Spleen (tissue), 7 donors: ENCODE measurements around the gene KCNH3.

Experiments used
- CTCF ChIP-seq, 11 experiments: fragments of 200-600 bp in 7 of 11; fragments of 450-650 bp in 4 of 11; sonication (generic) in 4 of 11; IDR thresholded peaks in 8 of 11; conservative IDR thresholded peaks in 3 of 11; 1 replicate in 7 of 11; 2 replicates in 4 of 11; pipeline versions ENCODE4 v1.4.0 to v1.8.0; 2016 to 2021; ENCODE audit warnings: antibody characterized with exemption in 11 of 11, inconsistent platforms in 4 of 11, mild to moderate bottlenecking in 1 of 11
- POLR2A ChIP-seq, 3 donors: fragments of 450-650 bp; IDR thresholded peaks; one replicate each; pipeline ENCODE4 v1.5.1; 2017; ENCODE audit warnings: antibody characterized with exemption in 3 of 3, mild to moderate bottlenecking in 1 of 3
- POLR2AphosphoS5 ChIP-seq, 3 donors: sonication (generic); formaldehyde crosslinking; IDR thresholded peaks; one replicate each; pipeline ENCODE4 v1.5.1; 2017; ENCODE audit warnings: antibody characterized with exemption in 3 of 3
- donor health status: DM: no; HTN: no; CAD: no; lungs with moderate emphysema.
- donor health status: DM: no; HTN: no; CAD: no.
- donor health status: DM: no; HTN: no; CAD: no.

- no peak for TF ChIP-seq CTCF (IDR thresholded peaks at IDR 0.05 in 8 of 11, conservative IDR thresholded peaks at IDR 0.05 in 3 of 11)
- TF ChIP-seq POLR2A (IDR thresholded peaks at IDR 0.05) = no peak
- no peak for TF ChIP-seq POLR2AphosphoS5 (IDR thresholded peaks at IDR 0.05)
These were observed 787 bp downstream of the KCNH3 start for GRCh38 chr12:49539406-49540228.
